A673 (cell line): ENCODE data around the gene NPIPB2.

Experiments used
- CTCF ChIP-seq: fragments of 300-800, 200-600 bp; sonication (generic); conservative IDR thresholded peaks from 2 replicates; pipeline ENCODE4 v1.5.1; 2017; ENCODE audit warnings: low read depth, mild to moderate bottlenecking, antibody characterized with exemption, low read length, moderate library complexity, mixed read lengths
- EZH2 ChIP-seq: fragments of 200-600 bp; sonication (generic); IDR thresholded peaks from 2 replicates; pipeline ENCODE4 v1.6.1; 2017; ENCODE audit warnings: borderline replicate concordance, low read depth, mild to moderate bottlenecking, mixed read lengths, antibody characterized with exemption, low read length; ENCODE audit not compliant: poor library complexity, severe bottlenecking

GRCh38 chr16:11913425-11914079 is 28.3 kb downstream of the NPIPB2 start:
- TF ChIP-seq CTCF (no peak), EZH2 (no peak)
